COR-L47 (cell line): ENCODE results near the gene TGFBR1.
A peak's percentile ranks its signal among the peaks of the same experiment; 100 is the strongest.

Source experiments
- DNase-seq: peaks from one replicate; lab custom pipeline; 2025; lab: John Stamatoyannopoulos, UW

TGFBR1 gene

GRCh38 chr9:99137225-99137624, 32.3 kb downstream of the TGFBR1 start:
- DNase-seq: no peak

GRCh38 chr9:99137891-99138290, 33.0 kb downstream of the TGFBR1 start:
- DNase-seq: no peak

DNA sequence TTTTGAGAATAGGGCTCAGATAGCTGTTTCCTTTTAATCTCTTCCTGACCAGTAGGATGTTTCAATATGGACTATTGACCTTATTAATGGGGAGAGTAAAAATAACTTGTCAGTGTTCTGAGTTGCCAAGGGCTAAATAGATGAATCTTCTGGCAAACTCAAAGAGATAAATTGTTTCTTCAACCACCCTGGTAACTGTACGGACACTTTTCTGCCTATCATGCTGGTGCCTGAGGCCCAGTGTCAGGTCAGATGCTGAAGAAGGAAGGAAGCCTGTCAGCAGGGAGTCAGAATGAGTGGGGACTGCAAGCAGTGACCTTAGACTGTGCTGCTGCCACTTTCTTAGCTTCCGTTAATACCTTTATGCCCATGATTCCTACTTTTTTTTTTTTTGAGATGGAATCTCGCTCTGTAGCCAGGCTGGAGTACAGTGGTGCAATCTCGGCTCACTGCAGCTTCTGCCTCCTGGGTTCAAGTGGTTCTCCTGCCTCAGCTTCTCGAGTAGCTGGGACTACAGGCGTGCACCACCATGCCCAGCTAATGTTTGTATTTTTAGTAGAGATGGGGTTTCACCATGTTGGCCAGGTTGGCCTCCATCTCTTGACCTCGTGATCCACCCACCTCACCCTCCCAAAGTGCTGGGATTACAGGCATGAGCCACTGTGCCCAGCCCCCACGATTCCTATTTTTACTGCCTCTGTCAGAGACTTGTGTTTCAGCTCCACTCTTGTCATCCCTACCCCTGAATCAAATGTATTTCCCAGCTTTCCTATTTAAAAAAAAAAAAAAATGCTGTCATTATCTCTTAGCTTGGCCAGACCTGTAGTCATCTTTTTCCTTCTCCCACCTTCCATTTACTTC, 33.7 kb downstream of the TGFBR1 start:
- DNase-seq: no peak

- DNase-seq: no peak
Observed at GRCh38 chr9:99139868-99140267, 35.0 kb downstream of the TGFBR1 start.

- peak; percentile 32 for DNase-seq
Observed at GRCh38 chr9:99140685-99141314, 35.9 kb downstream of the TGFBR1 start.

- no peak for DNase-seq
Observed at GRCh38 chr9:99141849-99142248, 36.9 kb downstream of the TGFBR1 start.

GRCh38 chr9:99142275-99142674, 37.4 kb downstream of the TGFBR1 start:
- DNase-seq: no peak

GRCh38 chr9:99143655-99144054, 38.7 kb downstream of the TGFBR1 start:
- DNase-seq: no peak

DNA sequence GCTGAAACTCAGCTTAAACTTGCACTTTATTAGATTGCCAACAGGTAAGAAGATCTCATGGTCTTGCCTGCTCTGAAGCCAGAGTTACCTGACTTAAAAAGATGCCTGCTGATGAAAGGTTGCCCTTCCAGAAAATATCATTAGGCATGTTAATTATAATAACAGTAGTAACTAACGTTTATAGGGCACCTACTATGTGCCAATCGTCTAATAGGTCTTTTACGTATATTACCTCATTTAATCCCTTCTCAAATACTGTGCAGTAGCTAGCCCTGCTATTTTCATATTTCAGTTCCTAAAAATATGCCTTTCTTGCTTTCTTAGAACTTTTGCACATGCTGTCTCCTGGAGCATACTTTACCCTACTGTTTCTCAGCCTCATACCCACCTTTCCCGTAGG, 40.1 kb downstream of the TGFBR1 start:
- no peak for DNase-seq

DNA sequence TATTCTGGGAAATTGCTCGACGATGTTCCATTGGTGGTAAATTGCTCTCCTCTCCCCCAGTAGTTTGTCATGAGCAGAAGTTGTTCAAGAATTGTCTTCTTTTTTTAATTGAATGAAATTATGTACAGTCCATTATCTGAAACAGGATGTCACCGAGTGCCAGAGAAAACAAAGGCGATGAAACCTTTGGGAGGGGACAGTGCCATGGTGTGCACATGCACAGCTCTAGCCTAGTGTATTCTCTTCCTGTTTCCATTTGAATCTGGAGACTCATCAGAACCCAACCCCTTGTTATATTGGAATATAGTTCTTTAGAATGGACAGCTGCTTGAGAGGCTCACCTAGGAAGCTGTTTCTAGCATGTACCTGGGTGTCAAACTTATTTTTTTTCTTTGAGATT, 41.7 kb downstream of the TGFBR1 start:
- no peak for DNase-seq

- DNase-seq: no peak
Observed at GRCh38 chr9:99147177-99147576, 42.3 kb downstream of the TGFBR1 start.

DNA sequence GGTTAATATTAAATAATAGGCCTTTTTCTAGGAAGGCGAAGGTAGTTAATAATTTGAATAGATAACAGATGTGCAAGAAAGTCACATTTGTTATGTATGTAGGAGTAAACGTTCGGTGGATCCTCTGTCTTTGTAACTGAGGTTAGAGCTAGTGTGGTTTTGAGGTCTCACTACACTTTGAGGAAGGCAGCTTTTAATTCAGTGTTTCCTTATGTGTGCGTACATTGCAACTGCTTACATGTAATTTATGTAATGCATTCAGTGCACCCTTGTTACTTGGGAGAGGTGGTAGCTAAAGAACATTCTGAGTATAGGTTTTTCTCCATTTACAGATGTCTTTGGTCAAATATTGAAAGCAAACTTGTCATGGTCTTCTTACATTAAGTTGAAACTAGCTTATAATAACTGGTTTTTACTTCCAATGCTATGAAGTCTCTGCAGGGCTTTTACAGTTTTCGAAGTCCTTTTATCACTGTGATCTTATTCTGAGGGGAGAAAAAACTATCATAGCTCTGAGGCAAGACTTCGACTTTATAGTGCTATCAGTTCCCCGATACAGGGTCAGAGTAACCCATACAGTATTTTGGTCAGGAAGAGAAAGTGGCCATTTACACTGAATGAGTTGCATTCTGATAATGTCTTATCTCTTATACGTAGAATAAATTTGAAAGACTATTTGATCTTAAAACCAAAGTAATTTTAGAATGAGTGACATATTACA, 45.7 kb downstream of the TGFBR1 start:
- no peak for DNase-seq

GRCh38 chr9:99154356-99154755, 49.4 kb downstream of the TGFBR1 start:
- no peak for DNase-seq

GRCh38 chr9:99155736-99156135, 50.8 kb downstream of the TGFBR1 start:
- DNase-seq: no peak

DNA sequence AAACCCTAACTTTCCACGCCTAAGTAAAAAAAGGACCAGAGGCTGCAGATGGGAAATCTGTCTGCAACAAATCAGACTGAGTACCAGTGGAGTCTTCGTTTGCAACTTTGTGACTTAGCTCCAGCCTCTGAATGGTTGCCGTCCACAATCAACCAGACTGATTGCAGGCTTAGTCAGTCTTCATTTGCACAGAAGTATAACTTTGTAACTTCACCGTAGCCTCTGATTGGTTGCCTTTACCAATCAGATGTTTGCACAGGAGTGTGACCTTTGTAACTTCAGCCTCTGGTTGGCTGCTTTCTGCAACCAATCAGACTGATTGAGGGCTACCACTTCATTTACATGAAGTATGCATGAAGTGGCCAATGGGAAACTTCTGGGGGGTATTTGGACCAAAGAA, 53.7 kb downstream of the TGFBR1 start:
- no peak for DNase-seq

- no peak for DNase-seq
Observed at GRCh38 chr9:99160173-99160572, 55.3 kb downstream of the TGFBR1 start.

DNA sequence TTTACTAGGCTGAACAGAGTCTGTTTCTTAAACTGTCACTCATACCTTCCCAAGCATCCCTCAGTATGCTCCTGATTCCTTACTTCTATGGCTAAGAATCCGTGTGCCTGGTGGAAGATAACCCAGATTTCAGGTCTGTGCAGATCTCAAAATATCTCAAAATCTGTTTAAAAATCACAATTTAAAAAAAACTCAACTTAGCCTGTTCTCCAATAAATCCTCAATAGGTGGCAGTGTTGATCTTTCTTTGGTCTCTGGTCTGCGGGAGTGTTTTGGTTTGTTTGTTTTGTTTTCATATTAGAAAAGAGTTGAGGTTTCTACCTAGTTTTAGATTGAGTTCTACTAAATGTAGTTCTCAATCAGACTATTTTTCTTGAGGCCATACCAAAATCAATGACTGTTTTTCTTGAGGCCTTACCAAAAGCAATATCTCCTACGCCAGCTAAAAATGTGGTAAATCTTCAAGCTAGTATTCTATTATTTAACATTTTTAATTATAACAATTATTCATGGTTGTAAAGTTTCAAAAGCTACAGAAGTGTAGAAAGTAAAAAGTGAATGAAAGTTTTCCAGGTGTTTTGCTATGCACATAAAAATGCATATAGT, 57.9 kb downstream of the TGFBR1 start:
- DNase-seq: peak; percentile 19

DNA sequence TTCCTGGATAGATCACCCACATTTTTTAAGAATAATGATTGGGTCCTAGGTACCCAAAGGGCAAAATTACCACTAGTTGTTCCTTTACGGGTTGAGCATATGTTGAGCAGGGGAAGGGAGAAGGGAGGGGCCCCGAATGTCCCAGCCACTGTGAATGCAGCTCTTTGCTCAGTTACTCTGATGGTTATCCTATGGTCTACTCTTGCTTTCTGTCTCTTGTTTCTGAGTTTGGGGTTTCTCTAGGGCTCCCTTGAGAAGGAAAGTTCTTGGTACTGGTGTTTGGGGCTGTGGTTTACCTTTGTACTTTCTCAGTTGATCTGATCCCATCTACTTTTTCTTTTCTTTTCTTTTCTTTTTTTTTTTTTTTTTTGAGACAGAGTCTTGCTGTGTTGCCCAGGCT, 61.2 kb downstream of the TGFBR1 start:
- no peak for DNase-seq

DNA sequence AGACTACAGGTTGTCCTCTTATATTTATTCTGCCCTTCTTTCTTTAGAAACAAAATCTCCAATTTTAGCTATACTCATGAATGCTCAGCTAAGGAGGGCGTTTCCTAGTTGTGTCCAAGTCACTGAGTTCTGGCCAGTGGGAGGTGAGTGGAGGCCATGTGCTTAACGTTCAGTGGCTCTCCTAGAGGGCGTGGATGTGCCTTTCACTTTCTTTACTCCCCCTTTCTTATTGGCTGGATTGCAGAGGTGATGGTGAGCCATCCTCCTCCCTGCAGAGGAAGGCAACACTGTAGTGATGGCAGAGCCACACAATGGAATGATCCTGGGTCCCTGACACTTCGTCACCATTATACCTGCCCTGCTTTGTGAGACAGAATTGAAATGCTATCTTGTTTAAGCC, 62.2 kb downstream of the TGFBR1 start:
- DNase-seq: no peak

DNA sequence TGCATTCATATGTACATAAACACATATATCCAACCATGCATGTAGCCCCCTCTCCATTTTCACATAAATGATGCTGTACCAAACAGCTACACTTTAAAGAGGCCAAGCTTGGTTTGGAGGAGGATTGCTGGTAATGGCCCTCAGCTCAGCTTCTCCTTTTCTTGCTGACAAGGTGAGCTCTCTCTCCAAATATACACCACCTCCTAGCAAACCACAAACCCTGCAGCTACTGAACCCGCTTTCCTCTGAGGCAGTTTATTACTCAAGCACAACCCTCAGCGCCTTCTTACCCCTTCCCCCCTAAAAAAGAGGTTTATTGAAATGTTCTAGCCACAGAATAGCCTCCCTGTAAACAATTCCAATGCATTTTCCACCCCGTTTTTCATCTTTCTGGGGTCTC, 62.8 kb downstream of the TGFBR1 start:
- no peak for DNase-seq

- DNase-seq: no peak
Observed at GRCh38 chr9:99169086-99169485, 64.2 kb downstream of the TGFBR1 start.

DNA sequence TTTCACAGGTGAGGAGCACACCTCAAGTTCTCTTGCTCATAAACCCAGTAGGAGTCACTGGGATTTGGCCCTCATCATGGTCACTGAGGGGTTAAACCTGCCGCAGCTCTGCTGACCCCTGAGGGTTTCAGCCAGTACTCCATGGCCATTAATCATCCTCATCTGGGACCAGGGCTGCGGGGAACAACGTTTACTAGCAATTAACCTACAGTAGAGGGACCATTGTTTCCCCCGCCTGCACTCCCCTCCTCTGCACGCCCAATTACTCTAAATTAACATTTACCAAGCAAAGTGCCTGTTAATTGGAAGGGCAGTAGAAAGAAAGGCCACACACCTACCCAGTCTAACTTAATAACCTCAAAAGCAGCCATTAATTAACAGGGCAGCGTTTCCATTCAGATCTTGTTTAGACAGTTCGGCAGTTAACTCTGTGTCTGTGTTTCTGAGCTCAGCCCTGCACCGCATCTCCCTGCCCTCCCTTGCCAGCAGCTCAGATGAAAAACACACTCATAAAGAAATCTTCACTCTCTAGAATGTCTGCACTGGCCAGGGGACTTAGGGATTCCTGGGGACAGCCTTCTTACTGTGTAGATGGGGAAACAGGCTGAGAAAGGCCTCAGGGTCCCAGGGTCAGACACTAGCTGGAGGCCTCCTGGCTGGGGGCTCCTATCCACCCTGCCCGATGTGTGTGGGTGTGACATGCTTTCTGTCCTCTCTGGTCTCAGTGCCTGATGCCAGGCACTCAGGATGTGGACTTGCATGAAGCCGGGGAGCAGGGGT, 65.3 kb downstream of the TGFBR1 start:
- DNase-seq: peak; percentile 95
